Heart left ventricle (tissue), 13 donors: ENCODE results near the gene RNPEPL1.

ENCODE experiments used
- CTCF ChIP-seq, 12 donors: fragments of 200-600 bp; sonication (generic) in 4 of 12; IDR thresholded peaks; one replicate each; pipeline versions ENCODE4 v1.5.0 to v1.8.0; 2018 to 2022; ENCODE audit warnings: antibody characterized with exemption in 12 of 12, mild to moderate bottlenecking in 5 of 12
- POLR2A ChIP-seq, 2 donors: fragments of 450-650 bp; IDR thresholded peaks; one replicate each; pipeline ENCODE4 v1.6.1; 2017; ENCODE audit warnings: antibody characterized with exemption in 2 of 2, mild to moderate bottlenecking in 2 of 2, moderate library complexity in 2 of 2
- donor health status: ischemic (EF 13 %, LVEDD 7.1; RV severe dilation, severe dysfunction).
- donor health status: DM: no; HTN: yes; CAD: no.
- donor health status: DM: no; HTN: no; CAD: no.
- donor health status: ischemic (EF 25% LVEDD 6.9; RV normal size, moderate dysfunction).
- donor health status: ischemic (EF 25% LVEDD 5.7; RV mildly dilated, moderate dysfunction).
- donor health status: ischemic (EF 35%, LVEDD 5.7; RV mildly dilated, moderate dysfunction).
- donor health status: nonischemic (EF 11% LVEDD 7.7; RV severe dilation, severe dysfunction).
- donor health status: DM: yes; HTN: yes; CAD: no.
- donor health status: PGD.
- donor health status: ischemic (EF 29% LVEDD 5.4; RV normal size, mild dysfunction).
- donor health status: nonischemic (EF 23%, LVEDD 6.1; RV moderate dilation, normal function).

GRCh38 chr2:240523451-240524281 is 44.6 kb upstream of the RNPEPL1 start:
- TF ChIP-seq CTCF (IDR thresholded peaks at IDR 0.05) = no peak
- no peak for TF ChIP-seq POLR2A (IDR thresholded peaks at IDR 0.05)
